ENCODE data around the gene ZW10.

DNA sequence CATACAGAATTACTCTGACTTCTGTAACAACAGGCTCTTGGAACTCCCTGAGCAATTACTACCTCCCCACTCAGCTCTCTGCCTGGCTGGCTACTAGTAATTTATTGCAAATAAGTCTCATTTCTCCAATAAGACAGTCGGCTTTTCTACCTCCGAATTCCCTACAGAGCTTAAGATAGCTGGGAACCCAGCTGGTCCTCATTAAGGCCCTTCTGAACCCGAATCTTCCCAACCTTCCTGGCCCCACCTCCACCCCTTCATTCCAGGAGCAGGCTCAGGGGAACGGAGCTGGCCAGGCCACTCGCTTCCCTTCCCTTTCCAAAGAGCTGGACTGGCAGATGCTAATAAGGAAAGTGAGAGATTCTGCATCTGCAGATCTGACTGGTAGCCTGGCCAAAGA lies 89.0 kb downstream of the ZW10 start:
- no peak for TF ChIP-seq POLR2AphosphoS5 (IDR thresholded peaks at IDR 0.05)
- TF ChIP-seq, protein P1, sequence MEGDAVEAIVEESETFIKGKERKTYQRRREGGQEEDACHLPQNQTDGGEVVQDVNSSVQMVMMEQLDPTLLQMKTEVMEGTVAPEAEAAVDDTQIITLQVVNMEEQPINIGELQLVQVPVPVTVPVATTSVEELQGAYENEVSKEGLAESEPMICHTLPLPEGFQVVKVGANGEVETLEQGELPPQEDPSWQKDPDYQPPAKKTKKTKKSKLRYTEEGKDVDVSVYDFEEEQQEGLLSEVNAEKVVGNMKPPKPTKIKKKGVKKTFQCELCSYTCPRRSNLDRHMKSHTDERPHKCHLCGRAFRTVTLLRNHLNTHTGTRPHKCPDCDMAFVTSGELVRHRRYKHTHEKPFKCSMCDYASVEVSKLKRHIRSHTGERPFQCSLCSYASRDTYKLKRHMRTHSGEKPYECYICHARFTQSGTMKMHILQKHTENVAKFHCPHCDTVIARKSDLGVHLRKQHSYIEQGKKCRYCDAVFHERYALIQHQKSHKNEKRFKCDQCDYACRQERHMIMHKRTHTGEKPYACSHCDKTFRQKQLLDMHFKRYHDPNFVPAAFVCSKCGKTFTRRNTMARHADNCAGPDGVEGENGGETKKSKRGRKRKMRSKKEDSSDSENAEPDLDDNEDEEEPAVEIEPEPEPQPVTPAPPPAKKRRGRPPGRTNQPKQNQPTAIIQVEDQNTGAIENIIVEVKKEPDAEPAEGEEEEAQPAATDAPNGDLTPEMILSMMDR (IDR thresholded peaks at IDR 0.05) = no peak

Data from transverse colon (tissue), 4 donors.